ENCODE measurements around the gene CCL16. TPM values are rescaled to one million over a fixed set of nuclear protein-coding genes. Genes with fewer than 3 reads are reported as not detected.

The CCL16 gene, protein sequence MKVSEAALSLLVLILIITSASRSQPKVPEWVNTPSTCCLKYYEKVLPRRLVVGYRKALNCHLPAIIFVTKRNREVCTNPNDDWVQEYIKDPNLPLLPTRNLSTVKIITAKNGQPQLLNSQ
- total RNA-seq (2014; rRNA removed; shearing (Covaris generic)) (not detected in 2 replicates), polyA plus RNA-seq (2016; fragmentation: Nextera tagmentation; extraction: Ambion mirVana) (not detected in 2 replicates)
- long read RNA-seq, result 0 reads

DNA sequence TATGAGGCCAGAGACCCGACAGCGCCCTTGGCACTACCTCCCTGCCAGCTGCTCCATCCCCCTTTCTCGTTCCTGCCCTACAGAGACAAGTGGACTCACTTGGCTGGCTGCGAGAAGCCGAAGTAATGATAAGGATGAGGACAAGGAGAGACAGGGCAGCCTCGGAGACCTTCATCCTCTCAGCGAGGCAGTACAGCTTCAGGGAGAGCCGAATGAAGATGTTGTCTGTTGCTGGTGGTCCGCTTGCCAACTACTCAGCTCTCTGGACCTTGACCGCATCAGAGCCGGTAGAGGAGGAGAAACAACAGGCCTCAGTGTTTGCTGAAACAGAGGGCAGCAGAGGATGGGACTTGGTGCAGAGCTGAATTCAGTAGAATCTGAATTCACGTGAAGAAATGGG is at the start of gene CCL16:
Gene CCL16, minus strand, starts transcription at position 252 of the 400 bp plus-strand sequence. Its CDS starts 77 bp downstream, at position 175.
- Histone ChIP-seq H3K27me3 (ENCODE audit: insufficient read depth) (no peaks in the 10 kb centered on the region), H2AFZ (peak within 1 kb of the TSS; percentile 47; the same call in 1 of the 2 replicates), H4K20me1 (replicated peaks; ENCODE audit: insufficient read depth) (no peaks in the 10 kb centered on the region), H3F3A (replicated peaks; ENCODE audit: low read depth) (no peaks in the 10 kb centered on the region), H3K79me2 (replicated peaks; ENCODE audit: insufficient read depth) (no peaks in the 10 kb centered on the region), H3K4me3 (no peak within 1 kb of the TSS), H3K4me2 (no peak within 1 kb of the TSS), H3K36me3 (ENCODE audit: insufficient read depth) (no peaks in the 10 kb centered on the region), H3K27ac (ENCODE audit: low read depth) (no peak within 1 kb of the TSS), H3K9me2 (ENCODE audit: insufficient read depth) (peaks cover 7% of the 10 kb centered on the region; the same call in 1 of the 2 replicates), H3K4me1 (ENCODE audit: insufficient read depth) (no peaks in the 10 kb centered on the region)
- Mint-ChIP-seq H3K27ac (no peak within 1 kb of the TSS), H3K36me3 (ENCODE audit: low read depth) (no peaks in the 10 kb centered on the region), H3K9me3 (no peaks in the 10 kb centered on the region), H3K4me1 (no peaks in the 10 kb centered on the region), H3K4me3 (no peak within 1 kb of the TSS), H3K27me3 (ENCODE audit: insufficient read depth, low read depth, poor library complexity) (peaks cover 6% of the 10 kb centered on the region)
- TF ChIP-seq EZH2phosphoT487 (IDR thresholded peaks at IDR 0.05; ENCODE audit: unreplicated experiment), result no peak
- no peak for TF ChIP-seq ZNF331 (CRISPR knock-in tag; IDR thresholded peaks at IDR 0.05; ENCODE audit: low read depth)
- TF ChIP-seq JUNB (IDR thresholded peaks at IDR 0.05; ENCODE audit: unreplicated experiment), result no peak
- no peak for TF ChIP-seq REST (IDR thresholded peaks at IDR 0.05; ENCODE audit: unreplicated experiment)
- TF ChIP-seq EZH2 (IDR thresholded peaks at IDR 0.05; ENCODE audit: low read depth, unreplicated experiment), result no peak
- no peak for TF ChIP-seq STAT1 (IDR thresholded peaks at IDR 0.05; ENCODE audit: unreplicated experiment)
- no peak for ATAC-seq
- no peak for DNase-seq (ENCODE audit: low spot score)

DNA sequence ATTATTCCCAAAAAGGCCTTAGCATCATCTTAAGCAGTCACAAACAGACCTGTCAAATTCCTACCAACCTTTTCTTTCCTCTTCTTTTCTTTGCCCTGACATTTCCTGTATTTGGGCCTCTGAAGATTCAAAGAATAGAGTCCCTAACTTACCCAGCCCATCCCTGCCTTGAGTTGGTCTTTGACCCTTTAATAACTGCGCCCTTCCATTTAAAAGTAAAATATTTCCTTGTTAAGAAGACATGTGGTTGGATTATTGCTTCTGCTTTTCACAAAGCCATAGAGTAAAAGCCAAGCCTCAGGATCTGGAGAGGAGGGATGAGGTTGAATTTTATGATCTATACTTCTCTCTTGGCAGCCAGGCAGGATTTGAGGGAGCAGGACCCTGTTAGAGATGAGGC is 49.7 kb upstream of the CCL16 start:
- no peak for DNase-seq (ENCODE audit: low spot score)
- ATAC-seq, result no peak
- Mint-ChIP-seq H3K27ac (no peak overlapping the region; the same call in 1 of the 2 replicates), H3K9me3 (no peaks in the 10 kb centered on the region), H3K4me3 (no peak overlapping the region), H3K27me3 (ENCODE audit: insufficient read depth, low read depth, poor library complexity) (peaks cover 4% of the 10 kb centered on the region), H3K36me3 (ENCODE audit: low read depth) (no peaks in the 10 kb centered on the region), H3K4me1 (peaks cover 6% of the 10 kb centered on the region)
- Histone ChIP-seq H3F3A (replicated peaks; ENCODE audit: low read depth) (no peaks in the 10 kb centered on the region), H3K27ac (ENCODE audit: low read depth) (no peak overlapping the region), H3K4me2 (no peak overlapping the region), H3K4me1 (ENCODE audit: insufficient read depth) (peaks cover 9% of the 10 kb centered on the region; the same call in 1 of the 2 replicates), H3K9me2 (ENCODE audit: insufficient read depth) (peaks cover 9% of the 10 kb centered on the region), H4K20me1 (replicated peaks; ENCODE audit: insufficient read depth) (no peaks in the 10 kb centered on the region), H3K27me3 (ENCODE audit: insufficient read depth) (no peaks in the 10 kb centered on the region), H3K36me3 (ENCODE audit: insufficient read depth) (no peaks in the 10 kb centered on the region), H3K4me3 (no peak overlapping the region), H2AFZ (peak overlapping the region; percentile 67), H3K79me2 (replicated peaks; ENCODE audit: insufficient read depth) (no peaks in the 10 kb centered on the region)
- TF ChIP-seq CREB1 (CRISPR knock-in tag; IDR thresholded peaks at IDR 0.05; ENCODE audit: low read depth) (no peak), JUNB (IDR thresholded peaks at IDR 0.05; ENCODE audit: unreplicated experiment) (no peak), POLR2AphosphoS5 (IDR thresholded peaks at IDR 0.05; ENCODE audit: low read depth) (no peak), EZH2 (IDR thresholded peaks at IDR 0.05; ENCODE audit: low read depth, unreplicated experiment) (no peak), NANOG (IDR thresholded peaks at IDR 0.05; ENCODE audit: borderline replicate concordance) (no peak), ETS1 (IDR thresholded peaks at IDR 0.05) (no peak)
